ENCODE results near the gene GYG1. TPM values are rescaled to one million over a fixed set of nuclear protein-coding genes. Genes with fewer than 3 reads are reported as not detected.

Gene GYG1
- total RNA-seq, 1 experiment from 2014 or later, result 79.4 TPM

DNA sequence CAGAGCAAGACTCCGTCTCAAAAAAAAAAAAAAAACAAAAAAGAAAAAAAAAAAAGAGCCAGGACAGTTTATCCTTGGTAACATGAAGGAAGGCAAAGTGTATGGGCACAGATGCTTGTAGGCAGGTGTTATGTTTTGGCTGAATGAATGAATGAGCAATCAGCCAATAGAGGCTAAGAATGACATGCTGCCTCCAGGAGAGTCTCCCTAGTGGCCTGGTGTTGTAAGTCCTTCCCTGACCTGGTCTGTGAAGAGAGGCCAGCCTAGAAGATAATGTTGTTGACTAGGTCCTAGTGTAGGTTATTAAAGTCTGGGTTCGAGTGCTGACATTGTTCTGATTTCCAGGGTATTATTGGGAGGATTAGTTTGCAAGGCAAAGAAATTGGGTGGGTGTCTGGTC lies 24.9 kb downstream of the GYG1 start:
- DNase-seq (ENCODE audit: low read depth), result no peak

GRCh38 chr3:149016669-149017541 lies 25.6 kb downstream of the GYG1 start:
- DNase-seq (ENCODE audit: low read depth), result peak; percentile 96

DNA sequence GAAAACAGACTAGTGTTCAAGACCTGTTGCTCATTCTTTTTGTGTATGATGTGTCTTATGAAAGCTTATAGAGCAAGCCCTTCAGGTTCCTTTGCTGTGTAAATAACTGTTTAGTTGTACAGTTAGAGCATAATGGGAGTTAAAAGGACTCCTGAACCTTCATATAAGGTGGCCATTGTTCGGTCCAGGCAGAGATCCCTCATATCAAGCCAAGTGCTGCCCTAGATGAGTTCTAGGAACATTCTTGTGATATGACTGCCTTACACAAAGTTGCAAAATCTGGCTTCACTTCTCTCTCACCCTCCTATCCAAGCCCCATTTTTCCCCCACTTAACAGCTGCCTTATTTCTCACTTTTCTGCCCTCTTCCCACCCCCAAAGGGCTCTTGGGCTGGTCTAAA lies 26.9 kb downstream of the GYG1 start:
- DNase-seq (ENCODE audit: low read depth), result no peak

- no peak for DNase-seq (ENCODE audit: low read depth)
Measured at GRCh38 chr3:149019580-149019979, 28.2 kb downstream of the GYG1 start.

DNA sequence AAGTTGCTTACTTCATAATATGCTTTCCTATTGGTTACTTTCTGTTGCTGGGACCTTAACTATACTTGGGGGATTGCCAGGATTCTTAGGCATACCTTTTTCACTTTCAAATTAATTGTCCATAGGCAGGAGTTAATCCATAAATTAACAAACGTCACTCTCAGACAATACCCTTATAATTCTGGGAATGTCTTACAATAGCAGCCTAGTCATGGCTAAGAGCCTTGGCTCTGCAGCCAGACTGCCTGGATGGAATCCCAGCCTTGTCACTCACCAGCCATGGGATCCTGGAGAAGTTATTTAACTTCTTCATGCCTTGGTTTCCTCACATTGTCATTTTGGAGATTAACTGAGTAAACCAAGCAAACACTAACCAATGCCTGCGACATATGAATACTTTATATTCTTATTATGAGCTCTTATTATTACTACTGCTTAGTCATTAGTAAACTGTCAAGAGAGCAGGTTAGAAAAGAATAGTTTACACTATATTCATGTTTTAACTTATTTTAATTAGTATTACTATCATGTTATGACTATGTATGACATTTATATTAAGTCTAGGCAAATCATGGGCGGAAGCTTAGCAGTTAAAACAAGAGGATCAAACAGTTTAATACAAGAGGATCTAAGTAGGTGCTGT lies 29.0 kb downstream of the GYG1 start:
- DNase-seq (ENCODE audit: low read depth), result no peak

DNA sequence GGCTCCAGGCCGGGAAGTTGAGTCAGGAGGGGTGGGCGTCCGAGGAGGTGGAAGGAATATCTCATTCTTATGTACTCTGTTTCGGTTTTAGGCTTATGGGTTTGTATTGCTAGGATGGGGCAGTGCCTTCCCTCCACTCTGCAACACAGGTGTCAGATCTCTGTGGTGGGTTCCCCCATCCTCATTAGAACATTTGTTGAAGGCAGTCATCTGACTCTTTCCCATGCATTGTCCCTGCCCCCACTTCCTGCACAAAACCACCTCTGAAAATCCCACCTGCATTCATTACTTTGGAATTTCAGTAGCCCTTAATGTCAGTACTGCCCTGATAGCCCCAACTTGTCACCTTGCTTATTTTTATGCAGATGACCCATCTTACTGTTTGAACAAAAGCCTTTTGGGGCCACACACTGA lies 29.5 kb downstream of the GYG1 start:
- DNase-seq (ENCODE audit: low read depth), result no peak

DNA sequence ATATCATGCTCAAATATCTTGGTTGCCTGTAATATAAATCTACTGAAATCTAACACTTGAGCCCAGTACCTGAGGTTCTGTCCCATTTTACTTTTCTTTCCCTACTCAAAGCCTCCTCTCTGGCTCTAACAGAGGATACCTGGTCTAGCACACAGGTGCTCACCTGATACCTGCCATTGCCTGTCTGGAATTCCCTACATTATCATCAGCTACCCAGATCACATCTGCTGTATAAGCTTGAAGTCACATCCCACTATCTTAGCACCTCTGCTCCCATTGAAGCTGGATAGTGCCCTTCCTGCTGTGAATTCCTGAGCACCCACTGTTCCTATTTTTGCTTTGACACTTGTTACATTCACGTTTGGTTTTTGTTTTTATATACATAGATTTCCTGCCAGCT lies 30.5 kb downstream of the GYG1 start:
- no peak for DNase-seq (ENCODE audit: low read depth)

DNA sequence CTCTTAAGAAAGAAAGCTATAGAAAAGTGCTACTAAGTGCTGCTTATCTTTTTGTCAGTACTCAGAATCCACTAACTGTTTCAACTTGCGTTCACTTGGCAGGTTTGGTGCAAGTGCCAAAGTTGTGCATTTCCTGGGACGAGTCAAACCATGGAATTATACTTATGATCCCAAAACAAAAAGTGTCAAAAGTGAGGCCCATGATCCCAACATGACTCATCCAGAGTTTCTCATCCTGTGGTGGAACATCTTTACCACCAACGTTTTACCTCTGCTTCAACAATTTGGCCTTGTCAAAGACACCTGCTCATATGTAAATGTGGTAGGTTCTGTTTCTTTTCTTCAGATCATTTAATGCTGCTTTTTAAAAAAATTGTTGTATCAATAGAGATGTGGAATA lies 32.6 kb downstream of the GYG1 start:
- peak; percentile 70 for DNase-seq (ENCODE audit: low read depth)

- no peak for DNase-seq (ENCODE audit: low read depth)
Measured at GRCh38 chr3:149026718-149027117, 35.4 kb downstream of the GYG1 start.

GRCh38 chr3:149031096-149031495 lies 39.8 kb downstream of the GYG1 start:
- no peak for DNase-seq (ENCODE audit: low read depth)

- DNase-seq (ENCODE audit: low read depth), result no peak
Measured at GRCh38 chr3:149037684-149038083, 46.3 kb downstream of the GYG1 start.

DNA sequence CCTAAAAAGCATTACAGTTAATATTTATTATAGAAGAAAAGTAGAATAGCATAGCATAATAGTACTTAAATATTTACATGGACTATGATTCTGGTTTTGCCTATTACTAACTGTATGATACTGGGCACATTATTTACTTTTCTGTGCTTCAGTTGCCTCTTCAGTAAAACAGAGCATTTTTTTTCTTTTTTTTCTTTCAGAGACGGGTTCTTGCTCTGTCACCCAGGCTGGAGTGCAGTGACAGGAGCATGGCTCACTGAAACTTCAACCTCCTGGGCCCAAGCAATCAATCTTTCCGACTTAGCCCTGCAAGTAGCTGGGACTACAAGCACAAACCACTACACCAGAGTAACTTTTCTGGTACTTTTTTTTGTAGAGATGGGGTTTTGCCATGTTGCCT lies 47.0 kb downstream of the GYG1 start:
- DNase-seq (ENCODE audit: low read depth), result no peak

GRCh38 chr3:149042789-149043386 lies 51.5 kb downstream of the GYG1 start:
- DNase-seq (ENCODE audit: low read depth), result peak; percentile 91

DNA sequence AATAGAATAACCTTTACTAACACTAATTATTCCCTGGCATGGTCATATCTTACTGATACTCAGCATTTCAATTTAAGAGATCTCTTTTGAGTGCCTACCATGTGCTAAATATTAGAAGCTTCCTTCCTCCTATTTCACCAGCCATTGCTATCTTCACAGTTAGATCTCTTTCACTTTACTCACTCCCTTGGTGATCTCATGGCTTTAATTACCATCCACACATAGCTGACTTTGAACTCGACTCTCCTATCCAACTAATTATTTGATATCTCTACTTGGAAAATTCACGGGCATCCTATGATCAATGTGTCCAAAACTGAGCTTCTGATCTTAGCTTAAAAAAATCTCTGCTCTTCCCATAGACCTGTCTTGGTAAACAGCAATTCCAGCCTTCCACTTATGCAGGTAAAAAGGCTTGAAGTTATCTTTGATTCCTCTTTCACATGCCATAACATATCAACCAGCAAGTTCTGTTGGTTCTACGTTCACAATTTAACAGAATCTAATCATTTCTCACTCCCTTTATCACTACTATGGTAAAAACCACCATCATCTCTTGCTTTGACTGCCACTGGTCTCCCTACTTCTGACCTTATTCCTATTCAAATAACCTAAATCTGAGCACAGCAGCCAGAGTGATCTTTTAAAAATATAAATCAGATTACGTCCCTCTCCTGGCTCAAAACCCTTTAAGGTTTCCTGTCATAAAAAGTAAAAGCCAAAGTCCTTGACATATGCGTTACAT lies 53.2 kb downstream of the GYG1 start:
- DNase-seq (ENCODE audit: low read depth), result no peak

- no peak for DNase-seq (ENCODE audit: low read depth)
Measured at GRCh38 chr3:149055575-149055974, 64.2 kb downstream of the GYG1 start.

DNA sequence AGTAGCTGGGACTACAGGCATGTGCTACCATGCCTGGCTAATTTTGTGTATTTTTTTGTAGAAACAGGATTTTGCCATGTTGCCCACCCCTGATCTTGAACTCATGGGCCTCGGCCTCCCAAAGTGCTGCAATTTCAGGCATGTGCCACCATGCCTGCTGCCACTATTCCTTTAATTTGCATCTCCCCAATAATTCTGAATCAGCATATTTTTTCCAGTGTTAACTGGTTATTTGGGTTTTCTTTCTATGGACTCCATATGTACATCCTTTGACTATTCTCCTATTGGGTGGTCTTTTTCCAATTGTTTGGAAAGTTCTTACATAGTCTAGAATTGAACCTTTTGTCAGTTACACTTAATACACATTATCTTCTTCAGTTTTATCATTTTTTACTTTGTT lies 66.9 kb downstream of the GYG1 start:
- DNase-seq (ENCODE audit: low read depth), result no peak

DNA sequence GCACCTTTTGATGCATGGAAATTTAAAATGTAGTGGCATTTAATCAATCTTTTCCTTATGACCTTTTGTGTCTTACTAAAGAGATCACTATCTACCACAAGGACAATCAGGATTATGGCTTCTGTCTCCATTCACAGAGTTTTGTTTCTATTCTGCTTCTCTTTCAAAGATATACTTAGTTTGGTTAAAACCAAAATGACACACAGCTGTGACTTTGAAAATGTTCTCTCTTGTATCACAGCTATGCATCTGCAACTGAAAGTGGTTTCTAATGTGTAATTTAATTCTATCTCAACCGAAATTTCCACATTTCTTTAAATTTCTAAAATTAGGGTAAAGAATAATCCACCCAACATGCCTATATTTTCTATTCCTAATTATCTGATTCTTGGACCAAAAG lies 67.3 kb downstream of the GYG1 start:
- DNase-seq (ENCODE audit: low read depth), result no peak

DNA sequence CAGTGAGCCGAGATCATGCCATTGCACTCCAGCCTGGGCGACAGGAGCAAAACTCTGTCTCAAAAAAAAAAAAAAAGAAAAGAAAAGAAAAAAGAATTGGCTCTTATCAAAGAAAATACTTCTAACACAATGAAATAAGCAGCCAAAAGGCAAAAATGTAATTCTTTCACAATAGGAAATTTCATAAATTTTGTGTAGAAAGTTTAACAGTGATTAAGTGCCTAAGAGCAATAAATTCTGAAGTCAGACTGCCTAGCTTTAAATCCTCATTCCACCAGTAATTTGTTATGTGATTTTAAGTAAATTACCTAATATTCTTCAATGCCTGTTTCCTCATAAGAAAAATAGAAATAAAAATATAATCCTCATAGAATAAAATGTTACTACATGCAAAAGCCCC lies 70.4 kb downstream of the GYG1 start:
- no peak for DNase-seq (ENCODE audit: low read depth)

GRCh38 chr3:149067883-149068282 lies 76.5 kb downstream of the GYG1 start:
- no peak for DNase-seq (ENCODE audit: low read depth)
